GM21576 (cell line): ENCODE data around the gene GLUD1.
"Not testable (repeated sequence)": the region's sequence is repeated elsewhere in the genome, so short reads cannot be mapped to it uniquely, and the experiment has no call there.

ENCODE experiments used
- ATAC-seq: cut with Tn5 transposase; IDR thresholded peaks from one replicate; pipeline ENCODE4 v1.9.1; 2021; ENCODE audit warnings: mild to moderate bottlenecking, moderate library complexity; ENCODE audit not compliant: unreplicated experiment

Gene GLUD1

DNA sequence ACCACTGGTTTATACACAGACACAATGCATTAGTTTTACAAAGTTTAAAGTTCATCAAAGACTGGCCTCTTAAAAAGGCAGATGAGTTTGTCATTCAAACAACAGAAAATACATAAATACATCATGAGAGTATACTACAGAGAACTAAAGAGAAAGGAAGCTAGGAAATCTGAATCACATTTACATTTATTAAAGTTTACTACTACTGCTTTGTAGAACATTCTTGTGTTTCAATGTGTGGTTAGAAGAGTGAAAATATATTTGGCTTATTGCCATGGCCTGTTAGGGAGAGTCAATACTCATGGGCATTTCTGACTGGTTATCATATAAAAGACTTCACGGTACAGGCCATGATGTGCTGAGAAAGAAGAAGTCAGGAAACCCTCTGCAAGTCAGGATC lies 87.5 kb downstream of the GLUD1 start:
- not testable (repeated sequence) for ATAC-seq

DNA sequence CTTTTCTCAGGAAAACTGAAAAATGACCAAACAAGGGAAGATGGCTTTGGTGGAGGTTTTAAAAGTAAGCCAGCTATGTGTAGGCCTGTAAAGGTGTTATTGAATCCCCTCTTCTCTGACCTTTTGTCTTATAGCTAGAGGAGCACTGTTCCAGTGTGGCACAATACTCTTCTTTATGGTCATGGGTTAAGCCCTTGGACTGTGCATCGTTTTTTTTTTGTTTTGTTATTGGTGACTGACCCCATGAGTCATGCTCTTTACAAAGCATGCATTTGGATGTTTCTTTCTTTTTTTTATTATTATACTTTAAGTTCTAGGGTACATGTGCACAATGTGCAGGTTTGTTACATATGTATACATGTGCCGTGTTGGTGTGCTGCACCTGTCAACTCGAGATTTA lies 94.2 kb downstream of the GLUD1 start:
- ATAC-seq: no peak
